HG02759 (cell line): ENCODE measurements around the gene DNAH17.
A peak's percentile ranks its signal among the peaks of the same experiment; 100 is the strongest.

ENCODE experiments used
- ATAC-seq: cut with Tn5 transposase; IDR thresholded peaks from one replicate; pipeline ENCODE4 v1.9.1; 2021; ENCODE audit warnings: mild to moderate bottlenecking, moderate library complexity; ENCODE audit not compliant: unreplicated experiment

Gene DNAH17

GRCh38 chr17:78397681-78398101, 179.5 kb downstream of the DNAH17 start:
- no peak for ATAC-seq

GRCh38 chr17:78396441-78397337, 180.5 kb downstream of the DNAH17 start:
- ATAC-seq, result no peak

GRCh38 chr17:78395155-78395554, 182.0 kb downstream of the DNAH17 start:
- ATAC-seq, result no peak

- no peak for ATAC-seq
Observed at GRCh38 chr17:78394209-78394608, 183.0 kb downstream of the DNAH17 start.

GRCh38 chr17:78393575-78393974, 183.6 kb downstream of the DNAH17 start:
- ATAC-seq, result no peak

GRCh38 chr17:78392295-78392694, 184.9 kb downstream of the DNAH17 start:
- no peak for ATAC-seq

- no peak for ATAC-seq
Observed at GRCh38 chr17:78391843-78392242, 185.4 kb downstream of the DNAH17 start.

GRCh38 chr17:78391051-78391431, 186.2 kb downstream of the DNAH17 start:
- no peak for ATAC-seq

GRCh38 chr17:78390241-78391050, 186.8 kb downstream of the DNAH17 start:
- no peak for ATAC-seq

GRCh38 chr17:78387977-78388941, 188.9 kb downstream of the DNAH17 start:
- ATAC-seq, result peak; percentile 32

GRCh38 chr17:78384479-78385175, 192.6 kb downstream of the DNAH17 start:
- no peak for ATAC-seq

- peak; percentile 29 for ATAC-seq
Observed at GRCh38 chr17:78383725-78384471, 193.3 kb downstream of the DNAH17 start.

GRCh38 chr17:78381601-78382232, 195.5 kb downstream of the DNAH17 start:
- no peak for ATAC-seq

- no peak for ATAC-seq
Observed at GRCh38 chr17:78380370-78380769, 196.8 kb downstream of the DNAH17 start.

- no peak for ATAC-seq
Observed at GRCh38 chr17:78379131-78379491, 198.1 kb downstream of the DNAH17 start.

GRCh38 chr17:78378225-78379130, 198.7 kb downstream of the DNAH17 start, which contains the start of gene PGS1:
Gene PGS1 (plus strand): TSS chr17:78378649. CDS start chr17:78378666, 17 bp downstream.
- peak; percentile 71 for ATAC-seq

- ATAC-seq, result no peak
Observed at GRCh38 chr17:78377858-78378224, 199.4 kb downstream of the DNAH17 start.

GRCh38 chr17:78376161-78376560, 201.0 kb downstream of the DNAH17 start:
- no peak for ATAC-seq
